GM18951 (cell line): ENCODE measurements around the gene FOSL2.

ENCODE experiments used
- POLR2A ChIP-seq: IDR thresholded peaks from 4 replicates; pipeline ENCODE4 v1.6.1; 2011; ENCODE audit warnings: mild to moderate bottlenecking; ENCODE audit not compliant: insufficient read length, insufficient read depth; ENCODE audit errors: extremely low read depth
- in situ Hi-C: fragments of 300-500 bp; cut with MboI; formaldehyde crosslinking; loops from one replicate; pipeline ENCODE4 v1.12.0; 2022; ENCODE audit warnings: low sequenced_read_pairs, mixed read lengths, inconsistent platforms; ENCODE audit not compliant: unreplicated experiment

FOSL2 gene

GRCh38 chr2:28350791-28351285, 41.8 kb upstream of the FOSL2 start:
- in situ Hi-C loops: no loop called here
- TF ChIP-seq POLR2A: no peak

GRCh38 chr2:28351621-28352020, 41.0 kb upstream of the FOSL2 start:
- in situ Hi-C loops: no loop called here
- TF ChIP-seq POLR2A: no peak

GRCh38 chr2:28352104-28352503, 40.6 kb upstream of the FOSL2 start:
- no peak for TF ChIP-seq POLR2A
- in situ Hi-C loops: no loop called here

- no peak for TF ChIP-seq POLR2A
- in situ Hi-C loops: no loop called here
Measured at GRCh38 chr2:28352610-28353195, 40.0 kb upstream of the FOSL2 start.

- in situ Hi-C loops: no loop called here
- no peak for TF ChIP-seq POLR2A
Measured at GRCh38 chr2:28354920-28355520, 37.6 kb upstream of the FOSL2 start.

GRCh38 chr2:28355521-28356094, 37.0 kb upstream of the FOSL2 start:
- TF ChIP-seq POLR2A: no peak
- in situ Hi-C loops: no loop called here

- no peak for TF ChIP-seq POLR2A
- in situ Hi-C loops: no loop called here
Measured at GRCh38 chr2:28356095-28356911, 36.4 kb upstream of the FOSL2 start.

- in situ Hi-C loops: no loop called here
Measured at GRCh38 chr2:28357055-28357454, 35.6 kb upstream of the FOSL2 start.

GRCh38 chr2:28357948-28358667, 34.5 kb upstream of the FOSL2 start:
- in situ Hi-C loops: no loop called here
- no peak for TF ChIP-seq POLR2A

More at GRCh38 chr2:28357055-28357454, 35.6 kb upstream of the FOSL2 start:
- TF ChIP-seq POLR2A: no peak

- in situ Hi-C loops: no loop called here
Measured at GRCh38 chr2:28358668-28359201, 33.9 kb upstream of the FOSL2 start.

GRCh38 chr2:28359222-28360057, 33.2 kb upstream of the FOSL2 start:
- no peak for TF ChIP-seq POLR2A
- in situ Hi-C loops: no loop called here

More at GRCh38 chr2:28358668-28359201, 33.9 kb upstream of the FOSL2 start:
- no peak for TF ChIP-seq POLR2A
